K562 (cell line): ENCODE data around the gene IFNG-AS1. TPM values are rescaled to one million over a fixed set of nuclear protein-coding genes. Genes with fewer than 3 reads are reported as not detected.
A peak's percentile ranks its signal among the peaks of the same experiment; 100 is the strongest.

Experiments
- ATAC-seq: fragments of 200-7000 bp; cut with Tn5 transposase; 3 replicates; pipeline ENCODE4 v1.9.1; 2020; ENCODE audit warnings: moderate library complexity
- BruUV-seq: library from RNA; stranded (reverse); fragments of 400-500 nt; replicated peaks from 2 replicates; lab custom pipeline; 2021; lab: Mats Ljungman, UMichigan
- CTCF ChIA-PET: fragments of 300-600 bp; formaldehyde crosslinking; extraction: SDS; loops from one replicate; lab custom pipeline; 2021; ENCODE audit warnings: low intra/inter-chr PET ratio; lab: Yijun Ruan, JAX
- POLR2A ChIA-PET: fragments of 300-600, 350-650 bp; sonication (Branson Sonifier 250); formaldehyde crosslinking; extraction: SDS; loops from one replicate; lab custom pipeline; 2021; ENCODE audit warnings: antibody characterized with exemption, inconsistent platforms; lab: Yijun Ruan, JAX
- DNase-seq, 4 experiments: peaks; one replicate each; pipeline versions ENCODE4 v3.0.0 to v3.0.0-alpha.2; 2011 to 2018; ENCODE audit warnings: low spot score in 3 of 4, mixed read lengths in 3 of 4; ENCODE audit errors: extremely low read depth in 1 of 4
- FAIRE-seq: peaks from 2 replicates; lab custom pipeline; 2011; peaks lifted over from hg19 to GRCh38; lab: Jason Lieb, UNC
- H2AFZ ChIP-seq: 2 replicates; pipeline ENCODE4 v1.6.0; 2011; ENCODE audit warnings: low read depth, low read length, control low read depth, inconsistent platforms
- H3K27ac ChIP-seq: fragments of 200-600 bp; 3 replicates; pipeline ENCODE4 v1.8.0; 2011; ENCODE audit warnings: low read depth, mild to moderate bottlenecking, control low read depth, inconsistent platforms, low read length, moderate library complexity, mixed read lengths; ENCODE audit errors: extremely low read depth
- H3K27me3 ChIP-seq, 2 experiments: fragments of 300-600 bp in 1 of 2; 2 replicates in 1 of 2; 3 replicates in 1 of 2; pipeline versions ENCODE4 v1.6.0 to v1.8.0; 2011; ENCODE audit warnings: inconsistent platforms in 2 of 2, low read length in 2 of 2, mild to moderate bottlenecking in 1 of 2, mixed read lengths in 1 of 2, moderate library complexity in 1 of 2; ENCODE audit not compliant: control insufficient read depth in 2 of 2, insufficient read depth in 2 of 2
- H3K36me3 ChIP-seq: fragments of 300-600 bp; 3 replicates; pipeline ENCODE4 v1.8.0; 2011; ENCODE audit warnings: mild to moderate bottlenecking, low read length, inconsistent platforms; ENCODE audit not compliant: control insufficient read depth, insufficient read depth
- H3K4me1 ChIP-seq, 2 experiments: fragments of 200-600 bp in 1 of 2; replicated peaks in 1 of 2; 2 replicates in 1 of 2; 3 replicates in 1 of 2; pipeline versions ENCODE4 v1.5.1 to v1.8.0; 2011; ENCODE audit warnings: inconsistent platforms in 2 of 2, low read length in 2 of 2, mild to moderate bottlenecking in 1 of 2, mixed read lengths in 1 of 2, moderate library complexity in 1 of 2; ENCODE audit not compliant: control insufficient read depth in 2 of 2, insufficient read depth in 2 of 2
- H3K4me2 ChIP-seq: 2 replicates; pipeline ENCODE4 v1.6.1; 2011; ENCODE audit warnings: low read length, control low read depth, inconsistent platforms, mixed read lengths; ENCODE audit not compliant: insufficient read depth
- H3K4me3 ChIP-seq: fragments of 200-600 bp; sonication (generic), shearing (Covaris generic); 2 replicates; pipeline ENCODE4 v1.5.1; 2016; ENCODE audit warnings: control low read depth, inconsistent platforms
- H3K79me2 ChIP-seq: fragments of 200-600 bp; 3 replicates; pipeline ENCODE4 v1.8.0; 2011; ENCODE audit warnings: low read length, inconsistent platforms; ENCODE audit not compliant: control insufficient read depth, insufficient read depth
- H3K9ac ChIP-seq, 2 experiments: 2 replicates each; pipeline versions ENCODE4 v1.6.0 to v1.6.1; 2011; ENCODE audit warnings: low read depth in 2 of 2, low read length in 2 of 2, control low read depth in 1 of 2, inconsistent platforms in 1 of 2, mild to moderate bottlenecking in 1 of 2, mixed read lengths in 1 of 2; ENCODE audit not compliant: insufficient read depth in 1 of 2
- H3K9me1 ChIP-seq: one replicate; pipeline ENCODE4 v1.6.0; 2011; ENCODE audit warnings: inconsistent platforms, mild to moderate bottlenecking, low read length, moderate library complexity; ENCODE audit not compliant: control insufficient read depth, insufficient read depth
- H3K9me3 ChIP-seq: replicated peaks from 2 replicates; pipeline ENCODE4 v1.5.1; 2011; ENCODE audit warnings: low read depth, low read length, inconsistent platforms; ENCODE audit not compliant: control insufficient read depth, insufficient read depth
- H4K20me1 ChIP-seq: replicated peaks from 2 replicates; pipeline ENCODE4 v1.6.1; 2011; ENCODE audit warnings: low read length, inconsistent platforms, mixed read lengths; ENCODE audit not compliant: control insufficient read depth, insufficient read depth
- CEBPB ChIP-seq: fragments of 450-650 bp; IDR thresholded peaks from 2 replicates; pipeline ENCODE4 v1.6.1; 2016; ENCODE audit warnings: missing genetic modification characterization, missing compliant biosample characterization
- CEBPG ChIP-seq, 3 experiments: fragments of 200-800 bp in 1 of 3; sonication (Bioruptor generic) in 1 of 3; sonication (generic) in 1 of 3; formaldehyde crosslinking in 1 of 3; IDR thresholded peaks in 2 of 3; conservative IDR thresholded peaks in 1 of 3; 2 replicates each; pipeline versions ENCODE4 v1.6.1 to v1.8.0; 2016 to 2022; ENCODE audit warnings: missing compliant biosample characterization in 2 of 3, missing genetic modification characterization in 2 of 3, mild to moderate bottlenecking in 1 of 3, missing genetic modification reagents in 1 of 3
- ETV5 ChIP-seq: sonication (generic); formaldehyde crosslinking; IDR thresholded peaks from 2 replicates; pipeline ENCODE4 v1.4.0; 2020; ENCODE audit warnings: low read depth, mild to moderate bottlenecking, missing genetic modification reagents
- FIP1L1 ChIP-seq: fragments of 200-400 bp; formaldehyde crosslinking; IDR thresholded peaks from 2 replicates; pipeline ENCODE4 v1.6.1; 2018; ENCODE audit warnings: mild to moderate bottlenecking, low read depth, low read length; ENCODE audit not compliant: poor library complexity, severe bottlenecking
- IRF9 ChIP-seq: fragments of 450-650 bp; IDR thresholded peaks from 2 replicates; pipeline ENCODE4 v1.6.1; 2016; ENCODE audit warnings: missing biosample characterization, missing genetic modification characterization
- TRIM24 ChIP-seq, 2 experiments: fragments of 450-650 bp; IDR thresholded peaks; 2 replicates each; pipeline ENCODE4 v1.6.1; 2016
- in situ Hi-C: fragments of 300-500 bp; cut with MboI; formaldehyde crosslinking; loops from 4 replicates; pipeline ENCODE4 v1.15.0; 2018; ENCODE audit warnings: inconsistent platforms, mixed read lengths
- intact Hi-C: fragments of 100-400 bp; cut with micrococcal nuclease; formaldehyde crosslinking; loops from 2 replicates; pipeline ENCODE4 v1.14.2; 2022
- polyA plus RNA-seq, 8 experiments: library from polyadenylated mRNA; depleted of rRNA in 4 of 8; stranded (reverse) in 5 of 8; unstranded in 3 of 8; fragments of >200 nt; fragmentation: Nextera tagmentation in 2 of 8; fragmentation: Illumina TruSeq in 1 of 8; extraction: Ambion mirVana in 2 of 8; extraction: Trizol in 1 of 8; gene quantifications; 2 replicates each; pipeline versions ENCODE4 v1.2.1 to v1.2.3, GENCODE V29; 2011 to 2014; ENCODE audit warnings: inconsistent platforms in 1 of 8, missing spikeins in 1 of 8
- total RNA-seq, 7 experiments: library from RNA; depleted of rRNA in 6 of 7; stranded (reverse); fragments of >200 nt in 6 of 7; fragmentation: Illumina TruSeq in 2 of 7; extraction: Trizol in 2 of 7; gene quantifications; 2 replicates each; pipeline versions ENCODE4 v1.2.1 to v1.2.3, GENCODE V29; 2011 to 2021; ENCODE audit warnings: low replicate concordance in 1 of 7
- TF ChIP-seq, protein P1 (sequence below), 2 experiments: fragments of 450-650 bp; formaldehyde crosslinking in 1 of 2; IDR thresholded peaks; 2 replicates each; pipeline versions ENCODE4 v1.4.0 to v1.6.1; 2014 to 2020; ENCODE audit warnings: mild to moderate bottlenecking in 2 of 2, borderline replicate concordance in 1 of 2, low read depth in 1 of 2

The IFNG-AS1 gene
- total and polyA plus RNA-seq, 9 of the 15 experiments (the other 6 are each of a cell fraction or from before 2014, with no cell fraction given), result not detected

DNA sequence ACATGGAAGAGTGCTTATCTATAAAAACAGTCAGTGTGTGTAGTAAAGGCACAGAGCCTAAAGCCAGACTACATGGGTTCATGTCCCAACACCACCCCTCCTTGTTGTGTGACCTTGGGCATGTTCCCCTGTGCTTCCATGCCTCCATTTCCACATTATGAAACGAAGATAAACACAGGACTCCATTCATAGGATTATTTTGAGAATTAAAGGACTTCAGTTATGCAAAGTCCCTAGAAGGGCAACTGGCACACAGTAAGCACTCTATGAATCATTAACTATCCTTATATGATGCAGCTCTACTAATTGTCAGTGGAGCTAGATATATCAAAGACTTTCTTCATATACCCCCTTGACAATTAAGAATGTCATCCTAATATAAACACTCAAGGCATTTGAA, 17.8 kb downstream of the IFNG-AS1 start (continued):
- TF ChIP-seq ETV5 (CRISPR knock-in tag) (no peak), FIP1L1 (no peak)

DNA sequence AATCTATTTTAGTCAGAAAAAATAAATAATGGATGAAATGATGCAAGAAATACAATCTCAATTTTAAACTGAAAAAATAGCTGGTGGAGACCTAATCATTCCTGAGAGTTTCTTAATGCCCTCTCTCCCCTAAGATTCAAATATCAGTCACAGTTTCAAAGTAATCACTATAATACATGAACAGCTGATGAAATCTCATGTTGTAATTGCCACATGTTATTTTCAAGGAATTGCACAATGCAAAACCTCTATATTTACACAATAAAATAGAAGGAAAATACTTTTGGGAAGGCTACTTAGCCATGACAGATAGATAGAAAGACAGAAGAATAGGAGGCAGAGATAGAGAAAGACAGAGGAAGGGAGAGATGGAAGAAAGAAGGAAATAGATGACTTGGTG, 18.2 kb downstream of the IFNG-AS1 start:
- Histone ChIP-seq H3K4me3 (no peak overlapping the region), H3K27me3 (peaks cover 0 to 4% of the 10 kb centered on the region in 2 experiments; a peak in 1 of 5 replicates), H3K79me2 (no peaks in the 10 kb centered on the region), H3K9me3 (no peaks in the 10 kb centered on the region), H2AFZ (no peak overlapping the region), H3K9me1 (no peaks in the 10 kb centered on the region), H3K9ac (no peak overlapping the region), H3K4me1 (no peaks in the 10 kb centered on the region), H4K20me1 (no peaks in the 10 kb centered on the region), H3K36me3 (no peaks in the 10 kb centered on the region), H3K27ac (no peak overlapping the region), H3K4me2 (no peak overlapping the region)
- no TSS peak for BruUV-seq
- DNase-seq, result no peak
- intact Hi-C loops, result no loop called here
- FAIRE-seq, result no peak
- POLR2A ChIA-PET, result no interaction called here
- in situ Hi-C loops, result no loop called here
- CTCF ChIA-PET, result no interaction called here
- TF ChIP-seq IRF9 (tag), result 0 out of 2 replicates have a peak, but pooled peaks have one; percentile 53
- TF ChIP-seq, protein P1, sequence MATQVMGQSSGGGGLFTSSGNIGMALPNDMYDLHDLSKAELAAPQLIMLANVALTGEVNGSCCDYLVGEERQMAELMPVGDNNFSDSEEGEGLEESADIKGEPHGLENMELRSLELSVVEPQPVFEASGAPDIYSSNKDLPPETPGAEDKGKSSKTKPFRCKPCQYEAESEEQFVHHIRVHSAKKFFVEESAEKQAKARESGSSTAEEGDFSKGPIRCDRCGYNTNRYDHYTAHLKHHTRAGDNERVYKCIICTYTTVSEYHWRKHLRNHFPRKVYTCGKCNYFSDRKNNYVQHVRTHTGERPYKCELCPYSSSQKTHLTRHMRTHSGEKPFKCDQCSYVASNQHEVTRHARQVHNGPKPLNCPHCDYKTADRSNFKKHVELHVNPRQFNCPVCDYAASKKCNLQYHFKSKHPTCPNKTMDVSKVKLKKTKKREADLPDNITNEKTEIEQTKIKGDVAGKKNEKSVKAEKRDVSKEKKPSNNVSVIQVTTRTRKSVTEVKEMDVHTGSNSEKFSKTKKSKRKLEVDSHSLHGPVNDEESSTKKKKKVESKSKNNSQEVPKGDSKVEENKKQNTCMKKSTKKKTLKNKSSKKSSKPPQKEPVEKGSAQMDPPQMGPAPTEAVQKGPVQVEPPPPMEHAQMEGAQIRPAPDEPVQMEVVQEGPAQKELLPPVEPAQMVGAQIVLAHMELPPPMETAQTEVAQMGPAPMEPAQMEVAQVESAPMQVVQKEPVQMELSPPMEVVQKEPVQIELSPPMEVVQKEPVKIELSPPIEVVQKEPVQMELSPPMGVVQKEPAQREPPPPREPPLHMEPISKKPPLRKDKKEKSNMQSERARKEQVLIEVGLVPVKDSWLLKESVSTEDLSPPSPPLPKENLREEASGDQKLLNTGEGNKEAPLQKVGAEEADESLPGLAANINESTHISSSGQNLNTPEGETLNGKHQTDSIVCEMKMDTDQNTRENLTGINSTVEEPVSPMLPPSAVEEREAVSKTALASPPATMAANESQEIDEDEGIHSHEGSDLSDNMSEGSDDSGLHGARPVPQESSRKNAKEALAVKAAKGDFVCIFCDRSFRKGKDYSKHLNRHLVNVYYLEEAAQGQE (IDR thresholded peaks at IDR 0.05; ENCODE audit: borderline replicate concordance), result no peak
- TF ChIP-seq, protein P1 (CRISPR knock-in tag; IDR thresholded peaks at IDR 0.05; ENCODE audit: low read depth), result no peak
- TF ChIP-seq CEBPB (tag), result 0 out of 2 replicates have a peak, but pooled peaks have one; percentile 59
- peak; percentile 24 to 40; a peak in 2 of 4 replicates for TF ChIP-seq TRIM24 (IDR thresholded peaks at IDR 0.05)
- TF ChIP-seq CEBPG (CRISPR knock-in tag; IDR thresholded peaks at IDR 0.05), result no peak
- TF ChIP-seq CEBPG (tag; conservative IDR thresholded peaks at IDR 0.05 in 1 of 2, IDR thresholded peaks at IDR 0.05 in 1 of 2), result peak; percentile 80 to 89
- ATAC-seq, result no peak
